Measurements from ENCODE around the gene RC3H1.
A peak's percentile ranks its signal among the peaks of the same experiment; 100 is the strongest.
"Not testable (repeated sequence)": the region's sequence is repeated elsewhere in the genome, so short reads cannot be mapped to it uniquely, and the experiment has no call there.

Gene RC3H1

GRCh38 chr1:174022080-174022975 is at the start of gene RC3H1:
RC3H1 (minus strand) TSS chr1:174022357; CDS start chr1:173992985, 29,372 bp downstream.
- H3K27ac Mint-ChIP-seq: peak within 1 kb of the TSS; percentile 95
- no peaks in the 10 kb centered on the region for H3K27me3 Mint-ChIP-seq
- H3K9me3 Mint-ChIP-seq: no peaks in the 10 kb centered on the region
- peak within 1 kb of the TSS; percentile 91 to 92 for H3K4me3 Mint-ChIP-seq
- H3K4me1 Mint-ChIP-seq: peaks cover 8 to 35% of the 10 kb centered on the region in 2 donors
- H3K36me3 Mint-ChIP-seq: peaks cover 1 to 8% of the 10 kb centered on the region in 2 donors
- peak; percentile 87 to 92 for ATAC-seq (replicated peaks)
- DNase-seq: peak; percentile 82

- ATAC-seq (replicated peaks) (no peak), DNase-seq (no peak)
- H3K27me3 Mint-ChIP-seq: peaks cover 0 to 3% of the 10 kb centered on the region in 2 donors
- no peaks in the 10 kb centered on the region for H3K4me1 Mint-ChIP-seq
- no peak overlapping the region for H3K27ac Mint-ChIP-seq
- H3K9me3 Mint-ChIP-seq: no peaks in the 10 kb centered on the region
- H3K4me3 Mint-ChIP-seq: no peak overlapping the region
- no peaks in the 10 kb centered on the region for H3K36me3 Mint-ChIP-seq
These were observed 48.5 kb upstream of the RC3H1 start for GRCh38 chr1:174070614-174071013.

- peaks cover 0 to 3% of the 10 kb centered on the region in 2 donors for H3K27me3 Mint-ChIP-seq
- no peak for ATAC-seq (replicated peaks)
- H3K4me1 Mint-ChIP-seq: no peaks in the 10 kb centered on the region
- no peak overlapping the region for H3K27ac Mint-ChIP-seq
- H3K4me3 Mint-ChIP-seq: no peak overlapping the region
- no peak for DNase-seq
- H3K9me3 Mint-ChIP-seq: no peaks in the 10 kb centered on the region
- H3K36me3 Mint-ChIP-seq: no peaks in the 10 kb centered on the region
These were observed 45.8 kb upstream of the RC3H1 start for GRCh38 chr1:174068000-174068399.

- Mint-ChIP-seq H3K4me3 (no peak overlapping the region), H3K9me3 (peaks cover 0 to 1% of the 10 kb centered on the region in 2 donors), H3K36me3 (no peaks in the 10 kb centered on the region), H3K27ac (no peak overlapping the region), H3K4me1 (peaks cover 0 to 6% of the 10 kb centered on the region in 2 donors), H3K27me3 (no peaks in the 10 kb centered on the region)
- no peak for DNase-seq
- ATAC-seq (replicated peaks): no peak
These were observed 37.9 kb upstream of the RC3H1 start for GRCh38 chr1:174060090-174060489.

- H3K4me3 Mint-ChIP-seq: no peak overlapping the region
- peaks cover 0 to 6% of the 10 kb centered on the region in 2 donors for H3K4me1 Mint-ChIP-seq
- ATAC-seq (replicated peaks): no peak
- no peak overlapping the region for H3K27ac Mint-ChIP-seq
- peaks cover 0 to 1% of the 10 kb centered on the region in 2 donors for H3K9me3 Mint-ChIP-seq
- DNase-seq: no peak
- H3K36me3 Mint-ChIP-seq: no peaks in the 10 kb centered on the region
- no peaks in the 10 kb centered on the region for H3K27me3 Mint-ChIP-seq
These were observed 36.5 kb upstream of the RC3H1 start for GRCh38 chr1:174058624-174059023.

GRCh38 chr1:174056609-174057008 is 34.5 kb upstream of the RC3H1 start:
- not testable (repeated sequence) for ATAC-seq (replicated peaks); H3K27ac Mint-ChIP-seq

GRCh38 chr1:174055797-174056196 is 33.6 kb upstream of the RC3H1 start:
- H3K27ac Mint-ChIP-seq; ATAC-seq (replicated peaks); H3K4me1 Mint-ChIP-seq; H3K27me3 Mint-ChIP-seq; H3K4me3 Mint-ChIP-seq; H3K9me3 Mint-ChIP-seq; H3K36me3 Mint-ChIP-seq; DNase-seq: not testable (repeated sequence)

More at GRCh38 chr1:174056609-174057008, 34.5 kb upstream of the RC3H1 start:
- H3K4me1 Mint-ChIP-seq, H3K9me3 Mint-ChIP-seq, H3K4me3 Mint-ChIP-seq, DNase-seq, H3K36me3 Mint-ChIP-seq, H3K27me3 Mint-ChIP-seq: not testable (repeated sequence)

GRCh38 chr1:174053826-174054225 is 31.7 kb upstream of the RC3H1 start:
- H3K27me3 Mint-ChIP-seq: no peaks in the 10 kb centered on the region
- no peaks in the 10 kb centered on the region for H3K4me1 Mint-ChIP-seq
- peaks cover 0 to 1% of the 10 kb centered on the region in 2 donors for H3K9me3 Mint-ChIP-seq
- DNase-seq (no peak), ATAC-seq (replicated peaks) (no peak)
- no peaks in the 10 kb centered on the region for H3K36me3 Mint-ChIP-seq
- no peak overlapping the region for H3K27ac Mint-ChIP-seq
- no peak overlapping the region for H3K4me3 Mint-ChIP-seq

GRCh38 chr1:174052621-174053020 is 30.5 kb upstream of the RC3H1 start:
- H3K4me1 Mint-ChIP-seq: no peaks in the 10 kb centered on the region
- H3K27me3 Mint-ChIP-seq: no peaks in the 10 kb centered on the region
- H3K4me3 Mint-ChIP-seq: no peak overlapping the region
- H3K27ac Mint-ChIP-seq: no peak overlapping the region
- H3K36me3 Mint-ChIP-seq: no peaks in the 10 kb centered on the region
- peaks cover 0 to 1% of the 10 kb centered on the region in 2 donors for H3K9me3 Mint-ChIP-seq
- DNase-seq: no peak
- ATAC-seq (replicated peaks): no peak

GRCh38 chr1:174051956-174052355 is 29.8 kb upstream of the RC3H1 start:
- H3K4me1 Mint-ChIP-seq: no peaks in the 10 kb centered on the region
- no peaks in the 10 kb centered on the region for H3K27me3 Mint-ChIP-seq
- DNase-seq: no peak
- no peak overlapping the region for H3K27ac Mint-ChIP-seq
- no peak overlapping the region for H3K4me3 Mint-ChIP-seq
- no peak for ATAC-seq (replicated peaks)
- H3K9me3 Mint-ChIP-seq: no peaks in the 10 kb centered on the region
- H3K36me3 Mint-ChIP-seq: no peaks in the 10 kb centered on the region

GRCh38 chr1:174049514-174049913 is 27.4 kb upstream of the RC3H1 start:
- ATAC-seq (replicated peaks) (no peak), DNase-seq (no peak)
- Mint-ChIP-seq H3K9me3 (no peaks in the 10 kb centered on the region), H3K27me3 (no peaks in the 10 kb centered on the region), H3K4me1 (no peaks in the 10 kb centered on the region), H3K4me3 (no peak overlapping the region), H3K36me3 (no peaks in the 10 kb centered on the region), H3K27ac (no peak overlapping the region)

- ATAC-seq (replicated peaks): no peak
- Mint-ChIP-seq H3K4me1 (no peaks in the 10 kb centered on the region), H3K27ac (no peak overlapping the region), H3K27me3 (no peaks in the 10 kb centered on the region), H3K4me3 (no peak overlapping the region), H3K36me3 (no peaks in the 10 kb centered on the region), H3K9me3 (no peaks in the 10 kb centered on the region)
- DNase-seq: no peak
These were observed 22.5 kb upstream of the RC3H1 start for GRCh38 chr1:174044418-174045222.

- not testable (repeated sequence) for H3K4me1 Mint-ChIP-seq; H3K36me3 Mint-ChIP-seq; ATAC-seq (replicated peaks); DNase-seq; H3K4me3 Mint-ChIP-seq; H3K9me3 Mint-ChIP-seq; H3K27me3 Mint-ChIP-seq; H3K27ac Mint-ChIP-seq
These were observed 20.4 kb upstream of the RC3H1 start for GRCh38 chr1:174042509-174042908.

- H3K4me1 Mint-ChIP-seq: no peaks in the 10 kb centered on the region
- H3K27ac Mint-ChIP-seq: no peak overlapping the region
- H3K27me3 Mint-ChIP-seq: no peaks in the 10 kb centered on the region
- ATAC-seq (replicated peaks): no peak
- H3K36me3 Mint-ChIP-seq: no peaks in the 10 kb centered on the region
- no peaks in the 10 kb centered on the region for H3K9me3 Mint-ChIP-seq
- H3K4me3 Mint-ChIP-seq: no peak overlapping the region
- no peak for DNase-seq
These were observed 19.2 kb upstream of the RC3H1 start for GRCh38 chr1:174041369-174041768.

GRCh38 chr1:174040387-174040786 is 18.2 kb upstream of the RC3H1 start:
- Mint-ChIP-seq H3K4me3 (no peak overlapping the region), H3K27me3 (peaks cover 0 to 4% of the 10 kb centered on the region in 2 donors), H3K27ac (no peak overlapping the region), H3K4me1 (no peaks in the 10 kb centered on the region), H3K9me3 (no peaks in the 10 kb centered on the region), H3K36me3 (no peaks in the 10 kb centered on the region)
- DNase-seq (no peak), ATAC-seq (replicated peaks) (no peak)

All from stimulated activated naive B cell treated with anti-CD40 and anti-IgM and Interleukin-4, amounts not matched to agents 10 μg/mL and 1 μg/mL and 100 μg/mL, for 72 hours (primary cell).